ENCODE data around the gene INTS7. TPM values are rescaled to one million over a fixed set of nuclear protein-coding genes. Genes with fewer than 3 reads are reported as not detected.

INTS7 gene
- total RNA-seq, 6 experiments from 2014 or later = 9.6 to 14.5 (median 13.3) TPM

DNA sequence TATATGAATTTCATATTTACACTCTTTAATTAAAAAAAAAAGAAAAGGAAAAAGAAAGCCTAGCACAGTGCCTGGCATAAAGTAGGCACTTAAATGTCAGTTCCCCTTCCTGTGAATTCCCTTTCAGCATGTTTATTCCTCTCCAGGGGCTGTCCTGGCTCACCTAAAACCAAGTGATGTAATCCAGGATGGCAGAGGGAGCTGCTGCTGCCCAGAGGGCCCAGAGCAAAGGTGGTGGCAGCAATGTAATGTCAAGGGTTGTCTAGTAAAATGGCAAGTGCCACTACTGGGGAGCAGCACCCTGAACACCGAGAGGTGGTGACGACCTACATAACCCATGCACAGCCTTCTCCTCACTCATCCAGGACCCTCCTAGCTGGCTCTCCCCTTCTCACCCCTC, 126.4 kb downstream of the INTS7 start:
- Mint-ChIP-seq H3K27ac (no peak overlapping the region), H3K9me3 (no peaks in the 10 kb centered on the region), H3K4me3 (no peak overlapping the region), H3K4me1 (ENCODE audit: low read depth) (no peaks in the 10 kb centered on the region), H3K36me3 (ENCODE audit: low read depth) (no peaks in the 10 kb centered on the region), H3K27me3 (ENCODE audit: insufficient read depth) (peaks cover 25% of the 10 kb centered on the region)
- DNase-seq = no peak
- TF ChIP-seq, protein P1, sequence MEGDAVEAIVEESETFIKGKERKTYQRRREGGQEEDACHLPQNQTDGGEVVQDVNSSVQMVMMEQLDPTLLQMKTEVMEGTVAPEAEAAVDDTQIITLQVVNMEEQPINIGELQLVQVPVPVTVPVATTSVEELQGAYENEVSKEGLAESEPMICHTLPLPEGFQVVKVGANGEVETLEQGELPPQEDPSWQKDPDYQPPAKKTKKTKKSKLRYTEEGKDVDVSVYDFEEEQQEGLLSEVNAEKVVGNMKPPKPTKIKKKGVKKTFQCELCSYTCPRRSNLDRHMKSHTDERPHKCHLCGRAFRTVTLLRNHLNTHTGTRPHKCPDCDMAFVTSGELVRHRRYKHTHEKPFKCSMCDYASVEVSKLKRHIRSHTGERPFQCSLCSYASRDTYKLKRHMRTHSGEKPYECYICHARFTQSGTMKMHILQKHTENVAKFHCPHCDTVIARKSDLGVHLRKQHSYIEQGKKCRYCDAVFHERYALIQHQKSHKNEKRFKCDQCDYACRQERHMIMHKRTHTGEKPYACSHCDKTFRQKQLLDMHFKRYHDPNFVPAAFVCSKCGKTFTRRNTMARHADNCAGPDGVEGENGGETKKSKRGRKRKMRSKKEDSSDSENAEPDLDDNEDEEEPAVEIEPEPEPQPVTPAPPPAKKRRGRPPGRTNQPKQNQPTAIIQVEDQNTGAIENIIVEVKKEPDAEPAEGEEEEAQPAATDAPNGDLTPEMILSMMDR (IDR thresholded peaks at IDR 0.05) = no peak

DNA sequence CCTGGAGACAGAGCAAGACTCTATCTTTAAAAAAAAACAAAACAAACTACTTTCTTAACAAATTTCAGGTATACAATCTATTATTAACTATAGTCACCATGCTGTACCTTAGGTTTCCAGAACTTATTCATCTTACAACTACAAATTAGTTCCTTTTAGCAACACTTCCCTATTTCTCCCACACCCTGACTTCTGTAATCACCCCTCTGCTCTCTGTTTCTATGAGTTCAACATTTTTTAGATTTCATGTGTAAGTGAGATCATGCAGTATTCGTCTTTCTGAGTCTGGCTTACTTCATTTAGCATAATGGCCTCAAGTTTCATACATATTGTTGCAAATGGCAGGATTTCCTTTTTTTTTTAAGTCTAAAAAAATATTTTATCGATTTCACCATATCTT, 126.9 kb downstream of the INTS7 start:
- DNase-seq = no peak
- Mint-ChIP-seq H3K9me3 (no peaks in the 10 kb centered on the region), H3K27ac (no peak overlapping the region), H3K27me3 (ENCODE audit: insufficient read depth) (peaks cover 24% of the 10 kb centered on the region), H3K4me3 (no peak overlapping the region), H3K4me1 (ENCODE audit: low read depth) (no peaks in the 10 kb centered on the region), H3K36me3 (ENCODE audit: low read depth) (no peaks in the 10 kb centered on the region)
- TF ChIP-seq, protein P1 (IDR thresholded peaks at IDR 0.05) = no peak

DNA sequence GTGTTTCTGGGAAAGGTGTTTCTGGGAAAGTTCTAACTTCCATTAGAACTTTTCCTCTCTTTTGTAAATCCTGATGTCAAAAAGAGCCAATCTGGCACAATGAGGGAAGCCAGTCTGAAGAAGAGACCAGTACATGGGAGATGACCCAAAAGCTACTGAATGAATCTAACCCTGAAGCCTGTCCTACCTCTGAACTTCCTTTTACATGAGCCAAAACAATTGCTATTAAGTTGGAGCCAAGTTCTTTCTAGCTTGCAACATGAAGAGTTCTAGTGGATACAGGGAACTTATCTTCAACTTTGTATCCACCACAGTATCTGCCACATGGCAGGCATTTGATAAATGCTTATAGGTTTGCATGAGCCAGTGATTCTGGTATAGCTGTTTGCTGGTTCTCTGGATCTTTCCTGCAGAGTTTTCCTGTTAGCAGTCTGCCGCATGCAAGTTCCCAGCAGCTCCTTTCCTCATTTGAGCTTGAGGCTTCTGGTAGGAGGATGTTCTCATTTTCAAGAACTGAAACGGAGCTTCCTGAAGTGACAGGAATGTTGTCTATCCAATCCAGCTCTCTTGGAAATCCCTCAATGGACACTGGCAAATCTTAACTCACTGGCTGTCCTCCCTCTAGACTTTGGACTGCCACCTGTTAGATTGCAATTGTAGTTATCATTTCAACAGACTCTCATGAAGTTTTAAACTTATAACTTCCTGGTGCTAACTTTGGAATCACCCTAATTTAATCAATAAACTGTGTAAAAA, 131.7 kb downstream of the INTS7 start:
- no peak overlapping the region for H3K4me3 Mint-ChIP-seq
- H3K4me1 Mint-ChIP-seq (ENCODE audit: low read depth) = no peaks in the 10 kb centered on the region
- H3K27me3 Mint-ChIP-seq (ENCODE audit: insufficient read depth) = peaks cover 16% of the 10 kb centered on the region
- H3K27ac Mint-ChIP-seq = no peak overlapping the region
- no peaks in the 10 kb centered on the region for H3K36me3 Mint-ChIP-seq (ENCODE audit: low read depth)
- no peak for DNase-seq
- TF ChIP-seq, protein P1 (IDR thresholded peaks at IDR 0.05) = no peak
- H3K9me3 Mint-ChIP-seq = no peaks in the 10 kb centered on the region

DNA sequence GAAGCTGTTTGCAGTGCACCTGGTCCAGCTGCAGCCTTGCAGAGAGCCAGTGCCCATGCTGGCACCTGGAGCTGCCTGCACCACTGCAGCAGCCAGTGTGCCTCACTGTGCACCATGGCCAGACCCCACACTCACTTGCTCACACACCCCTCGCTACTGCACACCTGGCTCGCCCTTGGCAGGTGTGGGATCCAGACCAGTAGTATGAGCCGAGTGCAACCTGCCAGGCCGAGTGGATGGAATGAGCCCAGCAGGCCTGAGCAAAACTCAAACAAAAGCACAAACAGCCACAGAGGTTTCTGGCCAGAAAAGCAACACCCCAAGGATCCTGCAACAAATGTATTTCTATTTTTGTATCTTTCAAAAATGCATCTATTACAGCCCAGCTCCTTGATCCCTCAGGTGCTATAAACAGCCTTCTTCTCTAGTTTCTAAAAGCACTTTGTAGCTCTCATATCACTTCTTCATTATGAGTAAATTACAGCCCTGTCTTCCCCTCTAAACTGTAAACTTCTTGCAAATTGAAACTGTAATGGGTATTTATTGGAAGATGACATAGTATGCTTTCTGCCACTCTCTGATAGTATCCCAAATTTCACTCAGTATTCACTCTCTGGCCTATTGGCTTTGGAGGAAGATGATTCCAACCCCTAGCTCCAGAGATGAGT, 132.6 kb downstream of the INTS7 start:
- H3K27me3 Mint-ChIP-seq (ENCODE audit: insufficient read depth) = peaks cover 18% of the 10 kb centered on the region
- no peaks in the 10 kb centered on the region for H3K9me3 Mint-ChIP-seq

DNA sequence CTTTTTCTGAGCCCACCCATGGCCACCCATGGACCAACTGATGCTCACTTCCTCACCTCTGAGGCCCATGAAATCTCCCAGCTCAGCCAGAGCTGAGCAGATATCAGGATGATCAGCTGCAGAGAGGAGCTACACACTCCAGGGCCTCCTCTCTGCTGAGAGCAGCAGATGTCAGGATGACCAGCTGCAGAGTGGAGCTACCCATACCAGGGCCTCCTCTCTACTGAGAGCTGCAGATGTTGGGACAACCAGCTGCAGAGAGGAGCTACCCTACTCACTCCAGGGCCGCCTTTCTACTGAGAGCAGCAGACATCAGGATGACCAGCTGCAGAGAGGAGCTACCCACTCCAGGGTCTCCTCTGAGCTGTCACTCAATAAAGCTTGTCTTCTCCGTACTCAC, 133.4 kb downstream of the INTS7 start:
- H3K4me3 Mint-ChIP-seq = no peak overlapping the region

More for the DNA sequence above, 132.6 kb downstream of the INTS7 start:
- DNase-seq = no peak
- Mint-ChIP-seq H3K36me3 (ENCODE audit: low read depth) (no peaks in the 10 kb centered on the region), H3K4me3 (no peak overlapping the region), H3K4me1 (ENCODE audit: low read depth) (no peaks in the 10 kb centered on the region), H3K27ac (no peak overlapping the region)
- TF ChIP-seq, protein P1 (IDR thresholded peaks at IDR 0.05) = no peak

More for the DNA sequence above, 133.4 kb downstream of the INTS7 start:
- TF ChIP-seq, protein P1 (IDR thresholded peaks at IDR 0.05) = no peak
- Mint-ChIP-seq H3K4me1 (ENCODE audit: low read depth) (no peaks in the 10 kb centered on the region), H3K36me3 (ENCODE audit: low read depth) (no peaks in the 10 kb centered on the region), H3K27ac (no peak overlapping the region), H3K9me3 (no peaks in the 10 kb centered on the region), H3K27me3 (ENCODE audit: insufficient read depth) (peaks cover 15% of the 10 kb centered on the region)
- no peak for DNase-seq
